ENCODE measurements around the gene STARD9.

STARD9 gene

DNA sequence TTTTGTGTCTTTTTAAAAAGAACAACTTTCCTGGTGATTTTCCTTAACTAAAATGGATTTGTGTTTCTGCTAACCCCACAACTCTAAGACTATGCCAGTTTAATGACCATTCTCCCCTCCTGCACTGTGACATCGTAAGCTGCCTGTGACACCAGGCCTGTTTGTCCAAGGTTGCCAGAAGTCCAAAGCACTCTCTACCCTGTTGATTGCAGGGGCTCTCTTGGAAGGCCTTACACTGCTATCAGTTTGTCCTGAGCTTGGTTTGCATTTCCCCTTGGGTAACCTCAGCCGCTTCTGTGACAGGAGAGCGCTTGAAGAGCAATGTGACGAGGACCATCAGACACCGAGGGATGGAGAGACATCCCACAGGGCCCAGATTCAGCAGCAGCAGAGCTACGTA, 105.7 kb downstream of the STARD9 start:
- in situ Hi-C loops (cut with HindIII; ENCODE audit: low sequenced_read_pairs): loop anchor here (25.0 kb wide), 1 partner anchor 256 kb away; no protein-coding TSS in a partner anchor
- no peak for DNase-seq (ENCODE audit: low read depth)
- TF ChIP-seq, protein P1, sequence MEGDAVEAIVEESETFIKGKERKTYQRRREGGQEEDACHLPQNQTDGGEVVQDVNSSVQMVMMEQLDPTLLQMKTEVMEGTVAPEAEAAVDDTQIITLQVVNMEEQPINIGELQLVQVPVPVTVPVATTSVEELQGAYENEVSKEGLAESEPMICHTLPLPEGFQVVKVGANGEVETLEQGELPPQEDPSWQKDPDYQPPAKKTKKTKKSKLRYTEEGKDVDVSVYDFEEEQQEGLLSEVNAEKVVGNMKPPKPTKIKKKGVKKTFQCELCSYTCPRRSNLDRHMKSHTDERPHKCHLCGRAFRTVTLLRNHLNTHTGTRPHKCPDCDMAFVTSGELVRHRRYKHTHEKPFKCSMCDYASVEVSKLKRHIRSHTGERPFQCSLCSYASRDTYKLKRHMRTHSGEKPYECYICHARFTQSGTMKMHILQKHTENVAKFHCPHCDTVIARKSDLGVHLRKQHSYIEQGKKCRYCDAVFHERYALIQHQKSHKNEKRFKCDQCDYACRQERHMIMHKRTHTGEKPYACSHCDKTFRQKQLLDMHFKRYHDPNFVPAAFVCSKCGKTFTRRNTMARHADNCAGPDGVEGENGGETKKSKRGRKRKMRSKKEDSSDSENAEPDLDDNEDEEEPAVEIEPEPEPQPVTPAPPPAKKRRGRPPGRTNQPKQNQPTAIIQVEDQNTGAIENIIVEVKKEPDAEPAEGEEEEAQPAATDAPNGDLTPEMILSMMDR (IDR thresholded peaks at IDR 0.05; ENCODE audit: low read depth, low read length, missing control alignments): no peak

DNA sequence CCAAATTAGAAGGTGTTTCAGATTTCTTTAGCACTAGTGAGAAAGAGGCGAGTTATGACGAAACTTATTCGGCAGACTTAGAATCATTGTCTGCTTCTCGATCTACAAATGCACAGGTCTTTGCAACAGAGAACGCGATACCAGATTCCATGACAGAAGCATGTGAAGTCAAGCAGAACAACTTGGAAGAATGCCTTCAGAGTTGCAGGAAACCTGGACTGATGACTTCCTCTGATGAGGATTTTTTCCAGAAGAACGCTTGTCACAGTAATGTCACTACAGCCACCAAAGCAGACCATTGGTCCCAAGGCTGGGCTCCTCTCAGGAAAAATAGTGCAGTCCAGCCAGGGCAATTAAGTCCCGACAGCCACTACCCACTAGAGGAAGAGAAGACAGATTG, 110.9 kb downstream of the STARD9 start:
- H3K4me3 ChIP-seq (ENCODE audit: low read depth, low read length): no peak overlapping the region
- TF ChIP-seq, protein P1 (IDR thresholded peaks at IDR 0.05; ENCODE audit: low read depth, low read length, missing control alignments): no peak
- in situ Hi-C loops (cut with HindIII; ENCODE audit: low sequenced_read_pairs): loop anchor here (25.0 kb wide), 1 partner anchor 251 kb away; no protein-coding TSS in a partner anchor
- no peak for DNase-seq (ENCODE audit: low read depth)

More for the DNA sequence above, 105.7 kb downstream of the STARD9 start:
- no peak overlapping the region for H3K4me3 ChIP-seq (ENCODE audit: low read depth, low read length)

DNA sequence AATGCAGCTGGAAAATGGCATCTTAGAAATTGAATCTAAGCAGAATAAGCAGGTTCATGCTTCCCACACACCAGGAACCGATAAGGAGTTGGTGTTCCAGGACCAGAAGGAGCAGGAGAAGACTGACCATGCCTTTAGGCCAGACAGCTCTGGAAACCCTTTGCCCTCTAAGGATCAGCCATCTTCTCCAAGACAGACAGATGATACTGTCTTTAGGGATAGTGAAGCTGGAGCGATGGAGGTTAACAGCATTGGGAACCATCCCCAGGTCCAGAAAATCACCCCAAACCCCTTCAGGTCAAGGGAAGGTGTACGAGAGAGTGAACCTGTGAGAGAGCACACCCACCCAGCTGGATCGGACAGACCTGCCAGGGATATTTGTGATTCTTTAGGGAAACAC, 112.3 kb downstream of the STARD9 start:
- no peak for DNase-seq (ENCODE audit: low read depth)

DNA sequence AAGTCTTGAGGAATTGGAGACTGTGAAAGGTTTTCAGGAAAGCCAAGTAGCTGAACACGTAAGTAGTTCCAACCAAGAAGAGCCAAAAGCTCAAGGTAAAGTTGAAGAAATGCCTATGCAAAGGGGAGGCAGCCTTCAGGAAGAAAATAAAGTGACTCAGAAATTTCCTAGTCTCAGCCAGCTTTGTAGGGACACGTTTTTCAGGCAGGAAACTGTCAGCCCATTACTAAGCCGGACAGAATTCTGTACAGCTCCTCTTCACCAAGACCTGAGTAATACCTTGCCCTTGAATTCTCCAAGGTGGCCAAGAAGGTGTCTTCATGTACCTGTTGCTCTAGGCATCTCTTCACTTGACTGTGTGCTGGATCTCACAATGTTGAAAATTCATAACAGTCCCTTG, 112.9 kb downstream of the STARD9 start:
- DNase-seq (ENCODE audit: low read depth): no peak
- TF ChIP-seq, protein P1 (IDR thresholded peaks at IDR 0.05; ENCODE audit: low read depth, low read length, missing control alignments): no peak
- in situ Hi-C loops (cut with HindIII; ENCODE audit: low sequenced_read_pairs): loop anchor here (25.0 kb wide), 1 partner anchor 249 kb away; no protein-coding TSS in a partner anchor
- H3K4me3 ChIP-seq (ENCODE audit: low read depth, low read length): no peak overlapping the region

More for the DNA sequence above, 112.3 kb downstream of the STARD9 start:
- in situ Hi-C loops (cut with HindIII; ENCODE audit: low sequenced_read_pairs): loop anchor here (25.0 kb wide), 1 partner anchor 250 kb away; no protein-coding TSS in a partner anchor
- H3K4me3 ChIP-seq (ENCODE audit: low read depth, low read length): no peak overlapping the region
- TF ChIP-seq, protein P1 (IDR thresholded peaks at IDR 0.05; ENCODE audit: low read depth, low read length, missing control alignments): no peak

DNA sequence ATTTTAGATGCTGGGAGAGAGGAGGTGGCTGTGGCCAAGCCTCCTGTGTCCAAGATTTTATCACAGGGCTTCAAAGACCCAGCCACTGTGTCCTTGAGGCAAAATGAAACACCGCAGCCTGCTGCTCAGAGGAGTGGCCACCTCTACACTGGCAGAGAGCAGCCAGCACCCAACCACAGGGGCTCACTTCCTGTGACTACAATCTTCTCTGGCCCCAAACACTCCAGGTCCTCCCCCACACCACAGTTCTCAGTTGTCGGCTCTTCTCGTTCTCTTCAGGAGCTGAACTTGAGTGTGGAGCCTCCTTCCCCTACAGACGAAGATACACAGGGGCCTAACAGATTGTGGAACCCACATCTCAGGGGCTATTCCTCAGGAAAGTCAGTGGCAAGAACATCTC, 115.9 kb downstream of the STARD9 start:
- in situ Hi-C loops (cut with HindIII; ENCODE audit: low sequenced_read_pairs): loop anchor here (25.0 kb wide), 1 partner anchor 246 kb away; no protein-coding TSS in a partner anchor
- H3K4me3 ChIP-seq (ENCODE audit: low read depth, low read length): no peak overlapping the region
- no peak for DNase-seq (ENCODE audit: low read depth)
- TF ChIP-seq, protein P1 (IDR thresholded peaks at IDR 0.05; ENCODE audit: low read depth, low read length, missing control alignments): no peak

DNA sequence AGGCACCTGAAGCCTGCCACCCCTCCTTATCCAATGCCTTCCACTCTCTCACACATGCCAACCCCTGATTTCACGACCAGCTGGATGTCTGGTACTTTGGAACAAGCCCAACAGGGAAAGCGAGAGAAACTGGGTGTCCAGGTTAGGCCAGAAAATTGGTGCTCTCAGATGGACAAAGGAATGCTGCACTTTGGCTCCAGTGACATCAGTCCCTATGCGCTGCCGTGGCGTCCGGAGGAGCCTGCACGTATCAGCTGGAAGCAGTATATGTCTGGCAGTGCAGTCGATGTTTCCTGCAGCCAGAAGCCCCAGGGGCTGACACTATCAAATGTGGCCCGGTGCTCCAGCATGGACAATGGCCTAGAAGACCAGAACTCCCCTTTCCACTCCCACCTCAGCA, 116.4 kb downstream of the STARD9 start:
- TF ChIP-seq, protein P1 (IDR thresholded peaks at IDR 0.05; ENCODE audit: low read depth, low read length, missing control alignments): no peak
- in situ Hi-C loops (cut with HindIII; ENCODE audit: low sequenced_read_pairs): loop anchor here (25.0 kb wide), 1 partner anchor 246 kb away; no protein-coding TSS in a partner anchor
- no peak for DNase-seq (ENCODE audit: low read depth)
- H3K4me3 ChIP-seq (ENCODE audit: low read depth, low read length): no peak overlapping the region
